RWPE1 (cell line): ENCODE results near the gene MINDY3.
"Not testable (repeated sequence)": the region's sequence is repeated elsewhere in the genome, so short reads cannot be mapped to it uniquely, and the experiment has no call there.

Source experiments
- CTCF ChIA-PET: fragments of 350-600 bp; sonication (Branson Sonifier 250); formaldehyde crosslinking; extraction: SDS; loops from one replicate; lab custom pipeline; 2021; lab: Yijun Ruan, JAX
- POLR2A ChIA-PET: fragments of 400-600 bp; formaldehyde crosslinking; extraction: SDS; loops from one replicate; lab custom pipeline; 2020; ENCODE audit warnings: antibody characterized with exemption; ENCODE audit not compliant: low non-redundant PET; lab: Yijun Ruan, JAX
- DNase-seq: peaks from one replicate; pipeline ENCODE4 v3.0.0; 2012; ENCODE audit warnings: low spot score
- H3K27ac ChIP-seq: fragments of 450-650 bp; 2 replicates; pipeline ENCODE4 v1.5.1; 2017
- TF ChIP-seq, protein P1 (sequence below): fragments of 450-650 bp; conservative IDR thresholded peaks from 2 replicates; pipeline ENCODE4 v1.5.1; 2017; ENCODE audit warnings: low read depth, mild to moderate bottlenecking

Gene MINDY3

GRCh38 chr10:15780353-15781135 is 79.8 kb downstream of the MINDY3 start:
- ChIA-PET CTCF (no interaction called here), POLR2A (no interaction called here)
- DNase-seq = no peak
- no peak overlapping the region for H3K27ac ChIP-seq
- TF ChIP-seq, protein P1, sequence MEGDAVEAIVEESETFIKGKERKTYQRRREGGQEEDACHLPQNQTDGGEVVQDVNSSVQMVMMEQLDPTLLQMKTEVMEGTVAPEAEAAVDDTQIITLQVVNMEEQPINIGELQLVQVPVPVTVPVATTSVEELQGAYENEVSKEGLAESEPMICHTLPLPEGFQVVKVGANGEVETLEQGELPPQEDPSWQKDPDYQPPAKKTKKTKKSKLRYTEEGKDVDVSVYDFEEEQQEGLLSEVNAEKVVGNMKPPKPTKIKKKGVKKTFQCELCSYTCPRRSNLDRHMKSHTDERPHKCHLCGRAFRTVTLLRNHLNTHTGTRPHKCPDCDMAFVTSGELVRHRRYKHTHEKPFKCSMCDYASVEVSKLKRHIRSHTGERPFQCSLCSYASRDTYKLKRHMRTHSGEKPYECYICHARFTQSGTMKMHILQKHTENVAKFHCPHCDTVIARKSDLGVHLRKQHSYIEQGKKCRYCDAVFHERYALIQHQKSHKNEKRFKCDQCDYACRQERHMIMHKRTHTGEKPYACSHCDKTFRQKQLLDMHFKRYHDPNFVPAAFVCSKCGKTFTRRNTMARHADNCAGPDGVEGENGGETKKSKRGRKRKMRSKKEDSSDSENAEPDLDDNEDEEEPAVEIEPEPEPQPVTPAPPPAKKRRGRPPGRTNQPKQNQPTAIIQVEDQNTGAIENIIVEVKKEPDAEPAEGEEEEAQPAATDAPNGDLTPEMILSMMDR = no peak

DNA sequence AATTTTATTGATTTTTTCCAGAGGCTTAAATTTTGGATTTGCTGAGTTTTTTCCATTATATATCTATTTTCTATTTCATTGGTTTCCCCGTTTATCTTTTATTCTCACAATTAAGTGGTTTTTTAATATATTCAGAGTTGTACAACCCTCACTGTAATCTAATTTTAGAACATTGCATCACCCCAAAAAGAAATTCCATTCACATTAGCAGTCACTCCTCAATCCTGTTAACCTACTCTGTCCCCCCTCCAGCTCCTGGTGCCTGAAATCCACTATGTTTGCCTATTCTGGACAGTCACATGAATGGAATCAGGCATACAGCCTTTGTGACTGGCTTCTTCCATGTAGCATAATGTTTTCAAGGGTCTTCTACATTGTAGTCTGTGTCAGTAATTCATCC is 84.8 kb downstream of the MINDY3 start:
- TF ChIP-seq, protein P1 = no peak
- POLR2A ChIA-PET = no interaction called here
- no peak for DNase-seq
- no peak overlapping the region for H3K27ac ChIP-seq
- CTCF ChIA-PET = no interaction called here

DNA sequence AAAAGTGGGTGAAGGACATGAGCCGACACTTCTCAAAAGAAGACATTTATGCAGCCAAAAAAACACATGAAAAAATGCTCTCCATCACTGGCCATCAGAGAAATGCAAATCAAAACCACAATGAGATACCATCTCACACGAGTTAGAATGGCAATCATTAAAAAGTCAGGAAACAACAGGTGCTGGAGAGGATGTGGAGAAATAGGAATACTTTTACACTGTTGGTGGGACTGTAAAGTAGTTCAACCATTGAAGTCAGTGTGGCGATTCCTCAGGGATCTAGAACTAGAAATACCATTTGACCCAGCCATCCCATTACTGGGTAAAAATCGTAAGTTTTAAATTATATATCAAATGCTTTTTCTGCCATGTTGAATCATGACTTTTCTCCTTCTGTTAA is 85.8 kb downstream of the MINDY3 start:
- POLR2A ChIA-PET, CTCF ChIA-PET, DNase-seq, H3K27ac ChIP-seq: not testable (repeated sequence)

DNA sequence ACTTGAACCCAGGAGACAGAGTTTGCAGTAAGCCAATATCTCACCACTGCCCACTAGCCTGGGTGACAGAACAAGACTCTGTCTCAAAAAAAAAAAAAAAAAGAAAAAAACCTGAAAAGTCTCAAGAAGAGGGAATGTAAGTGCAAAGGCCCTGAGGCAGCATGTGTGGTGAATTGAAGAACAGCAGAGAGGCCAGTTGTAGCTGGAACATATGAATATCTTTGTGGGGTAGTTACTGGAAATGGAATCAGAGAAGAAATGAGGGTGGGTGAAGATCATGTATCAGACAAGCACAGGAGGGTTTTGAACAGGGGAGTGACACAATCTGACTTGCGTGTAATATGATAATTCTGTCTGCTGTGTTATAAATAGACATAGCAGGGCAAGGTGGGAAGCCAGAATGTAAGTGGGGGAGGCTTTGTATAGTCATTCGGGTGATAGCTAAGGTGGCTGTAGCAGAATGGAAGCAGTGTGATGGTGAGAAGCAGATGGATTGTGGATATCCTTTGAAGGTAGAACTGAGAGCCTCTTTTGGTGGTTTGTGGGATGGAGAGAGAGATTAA is 95.3 kb downstream of the MINDY3 start:
- no peak for DNase-seq
- CTCF ChIA-PET = interaction anchor here (0.5 kb wide), 1 partner anchor 634 kb away, joined by 3 read pairs; no protein-coding TSS in a partner anchor

GRCh38 chr10:15763006-15763405 is 97.3 kb downstream of the MINDY3 start:
- ChIA-PET POLR2A (no interaction called here), CTCF (no interaction called here)
- no peak overlapping the region for H3K27ac ChIP-seq
- TF ChIP-seq, protein P1 = no peak
- DNase-seq = no peak

More for the DNA sequence above, 95.3 kb downstream of the MINDY3 start:
- TF ChIP-seq, protein P1 = no peak
- no peak overlapping the region for H3K27ac ChIP-seq
- POLR2A ChIA-PET = no interaction called here

GRCh38 chr10:15762239-15762638 is 98.1 kb downstream of the MINDY3 start:
- CTCF ChIA-PET = not testable (repeated sequence)

DNA sequence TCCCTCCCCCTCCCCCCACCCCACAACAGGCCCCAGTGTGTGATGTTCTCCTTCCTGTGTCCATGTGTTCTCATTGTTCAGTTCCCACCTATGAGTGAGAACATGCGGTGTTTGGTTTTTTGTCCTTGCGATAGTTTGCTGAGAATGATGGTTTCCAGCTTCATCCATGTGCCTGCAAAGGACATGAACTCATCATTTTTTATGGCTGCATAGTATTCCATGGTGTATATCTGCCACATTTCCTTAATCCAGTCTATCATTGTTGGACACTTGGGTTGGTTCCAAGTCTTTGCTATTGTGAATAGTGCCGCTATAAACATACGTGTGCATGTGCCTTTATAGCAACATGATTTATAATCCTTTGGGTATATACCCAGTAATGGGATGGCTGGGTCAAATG is 99.1 kb downstream of the MINDY3 start:
- POLR2A ChIA-PET, H3K27ac ChIP-seq, DNase-seq, CTCF ChIA-PET: not testable (repeated sequence)

More at GRCh38 chr10:15762239-15762638, 98.1 kb downstream of the MINDY3 start:
- POLR2A ChIA-PET, H3K27ac ChIP-seq, DNase-seq: not testable (repeated sequence)

GRCh38 chr10:15760681-15761080 is 99.6 kb downstream of the MINDY3 start:
- ChIA-PET POLR2A (no interaction called here), CTCF (no interaction called here)
- DNase-seq = no peak
- TF ChIP-seq, protein P1 = no peak
- no peak overlapping the region for H3K27ac ChIP-seq
